ENCODE measurements around the gene ZNF146. TPM values are rescaled to one million over a fixed set of nuclear protein-coding genes. Genes with fewer than 3 reads are reported as not detected.

ZNF146 gene
- total and polyA plus RNA-seq, 2 of the 8 experiments (the other 6 are each of a cell fraction or from before 2014, with no cell fraction given): 27.0 to 161 TPM

DNA sequence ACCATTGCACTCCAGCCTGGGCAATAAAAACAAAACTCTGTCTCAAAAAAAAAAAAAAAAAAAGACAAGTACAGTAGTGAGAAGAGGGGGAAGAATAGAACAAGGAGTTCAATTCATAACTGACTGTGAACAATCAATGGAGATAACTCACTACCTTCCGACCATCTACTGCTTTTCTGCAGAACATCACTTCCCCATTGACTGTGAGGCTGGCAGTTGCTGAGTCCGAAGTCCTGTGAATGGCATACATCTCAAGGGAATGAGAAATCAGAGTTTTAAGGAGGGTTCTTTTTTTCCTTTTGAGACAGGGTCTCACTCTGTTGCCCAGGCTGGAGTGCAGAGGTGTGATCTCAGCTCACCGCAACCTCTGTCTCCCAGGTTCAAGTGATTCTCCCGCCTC is 11.6 kb upstream of the ZNF146 start:
- Histone ChIP-seq H3K23me2 (ENCODE audit: low read depth, low read length) (no peaks in the 10 kb centered on the region), H2BK15ac (ENCODE audit: low read length) (no peak overlapping the region), H3K79me1 (ENCODE audit: low read depth, low read length) (no peaks in the 10 kb centered on the region; the same call in 1 of the 2 replicates), H3K56ac (replicated peaks; ENCODE audit: insufficient read length, low read depth, low read length) (no peak overlapping the region), H2BK5ac (ENCODE audit: low read depth, low read length) (no peak overlapping the region), H2BK20ac (ENCODE audit: low read length) (no peak overlapping the region), H2BK120ac (replicated peaks; ENCODE audit: low read depth, low read length) (no peak overlapping the region), H3K4me2 (ENCODE audit: insufficient read depth in 1 of 2, low read depth in 2 of 2, low read length in 2 of 2) (no peak overlapping the region), H3K18ac (ENCODE audit: extremely low read depth, low read length) (no peak overlapping the region), H4K5ac (ENCODE audit: insufficient read length, low read depth, low read length) (no peak overlapping the region), H3K27me3 (replicated peaks in 1 of 4; ENCODE audit: control insufficient read depth in 3 of 4, extremely low read depth in 1 of 4, insufficient read depth in 3 of 4, low read length in 3 of 4) (no peaks in the 10 kb centered on the region), H2BK12ac (ENCODE audit: low read depth, low read length) (no peak overlapping the region), H3K4me3 (ENCODE audit: extremely low read depth in 1 of 4, insufficient read depth in 2 of 4, low read depth in 3 of 4, low read length in 4 of 4) (no peak overlapping the region), H3K9me3 (ENCODE audit: insufficient read depth in 2 of 2, low read depth in 1 of 2, low read length in 1 of 2) (no peaks in the 10 kb centered on the region), H2AFZ (ENCODE audit: low read length) (no peak overlapping the region), H3K23ac (ENCODE audit: insufficient read length) (no peak overlapping the region), H4K20me1 (replicated peaks in 1 of 2; ENCODE audit: control insufficient read depth in 1 of 2, insufficient read depth in 2 of 2, low read length in 2 of 2) (no peaks in the 10 kb centered on the region), H2AK5ac (ENCODE audit: low read depth, low read length) (no peak overlapping the region), H3K14ac (ENCODE audit: insufficient read length) (no peak overlapping the region), H3K27ac (ENCODE audit: low read depth, low read length) (no peak overlapping the region), H3K4ac (replicated peaks; ENCODE audit: insufficient read length, low read depth, low read length) (no peak overlapping the region), H3K79me2 (ENCODE audit: control insufficient read depth in 1 of 2, insufficient read depth in 2 of 2, low read length in 2 of 2) (no peaks in the 10 kb centered on the region), H3K36me3 (ENCODE audit: control insufficient read depth in 2 of 4, insufficient read depth in 4 of 4, low read length in 3 of 4) (no peaks in the 10 kb centered on the region), H3K9ac (replicated peaks in 1 of 4; ENCODE audit: extremely low read depth in 1 of 4, low read depth in 3 of 4, low read length in 3 of 4) (no peak overlapping the region), H4K8ac (ENCODE audit: extremely low read depth, insufficient read depth, low read length) (no peak overlapping the region), H3K4me1 (replicated peaks in 1 of 4; ENCODE audit: control insufficient read depth in 3 of 4, insufficient read depth in 4 of 4, low read length in 3 of 4) (no peaks in the 10 kb centered on the region), H4K91ac (replicated peaks; ENCODE audit: insufficient read length, low read length) (no peak overlapping the region)
- no peak for DNase-seq (ENCODE audit: low read depth in 1 of 2, low spot score in 2 of 2)
- TF ChIP-seq POU5F1 (IDR thresholded peaks at IDR 0.05; ENCODE audit: low read depth, low read length) (no peak), HDAC2 (IDR thresholded peaks at IDR 0.05; ENCODE audit: borderline replicate concordance in 1 of 2, low read depth in 2 of 2, low read length in 2 of 2) (no peak), TAF7 (optimal IDR thresholded peaks at IDR 0.05; ENCODE audit: borderline replicate concordance, low read depth, low read length) (no peak), EZH2 (IDR thresholded peaks at IDR 0.05; ENCODE audit: low read depth, low read length, severe bottlenecking) (no peak), CEBPB (IDR thresholded peaks at IDR 0.05; ENCODE audit: low read depth, low read length) (no peak), CBX8 (IDR thresholded peaks at IDR 0.05; ENCODE audit: borderline replicate concordance, low read depth, low read length) (no peak), BCL11A (IDR thresholded peaks at IDR 0.05; ENCODE audit: low read depth in 2 of 2, low read length in 2 of 2) (no peak), BRCA1 (IDR thresholded peaks at IDR 0.05; ENCODE audit: low read depth, low read length) (no peak)
- TF ChIP-seq, protein P1, sequence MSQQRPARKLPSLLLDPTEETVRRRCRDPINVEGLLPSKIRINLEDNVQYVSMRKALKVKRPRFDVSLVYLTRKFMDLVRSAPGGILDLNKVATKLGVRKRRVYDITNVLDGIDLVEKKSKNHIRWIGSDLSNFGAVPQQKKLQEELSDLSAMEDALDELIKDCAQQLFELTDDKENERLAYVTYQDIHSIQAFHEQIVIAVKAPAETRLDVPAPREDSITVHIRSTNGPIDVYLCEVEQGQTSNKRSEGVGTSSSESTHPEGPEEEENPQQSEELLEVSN (IDR thresholded peaks at IDR 0.05): no peak
- whole genome bisulfite sequencing, 2 experiments (ENCODE audit: extremely low coverage in 1 of 2, insufficient coverage in 1 of 2, insufficient read length in 1 of 2, insufficient replicate concordance in 2 of 2, low coverage in 1 of 2, low lambda C conversion rate in 2 of 2, missing lambda C conversion rate in 1 of 2): 92% methylated on average over 4 of the region's 4 CpGs; no CpG with 5 or more reads in 1 of the 2 experiments
- ChIA-PET POLR2A (ENCODE audit: partially characterized antibody) (interaction anchor here (0.6 to 1.2 kb wide), 2 partner anchors 11 to 33 kb away, joined by 3 to 5 read pairs; partner anchors contain the start of genes ZNF146 and ZNF565), CTCF (ENCODE audit: partially characterized antibody) (interaction anchor here (1.2 to 1.7 kb wide), 2 partner anchors 13 to 41 kb away, joined by 5 to 6 read pairs; no protein-coding TSS in a partner anchor)
- FAIRE-seq: no peak
